Loucy (cell line): ENCODE data around the gene CCM2.

Experiments used
- H2AFZ ChIP-seq: fragments of 200-600 bp; sonication (generic); 2 replicates; pipeline ENCODE4 v1.6.0; 2016; ENCODE audit warnings: antibody characterized with exemption, mild to moderate bottlenecking, low read length, moderate library complexity
- H3F3A ChIP-seq: fragments of 200-600 bp; 2 replicates; pipeline ENCODE4 v1.6.0; 2016; ENCODE audit warnings: antibody characterized with exemption, low read depth, mild to moderate bottlenecking
- H3K27me3 ChIP-seq: fragments of 200-600 bp; sonication (generic); 2 replicates; pipeline ENCODE4 v1.6.1; 2014; ENCODE audit warnings: low read length, mild to moderate bottlenecking; ENCODE audit not compliant: insufficient read depth, poor library complexity, severe bottlenecking
- H3K36me3 ChIP-seq: fragments of 200-600 bp; sonication (generic); 2 replicates; pipeline ENCODE4 v1.6.1; 2016; ENCODE audit warnings: low read length; ENCODE audit not compliant: insufficient read depth
- H3K4me1 ChIP-seq: fragments of 200-600 bp; sonication (generic); 2 replicates; pipeline ENCODE4 v1.5.1; 2014; ENCODE audit warnings: low read length, mild to moderate bottlenecking; ENCODE audit not compliant: insufficient read depth, poor library complexity, severe bottlenecking
- H3K4me2 ChIP-seq: fragments of 200-600 bp; sonication (generic); 2 replicates; pipeline ENCODE4 v1.6.0; 2014; ENCODE audit warnings: antibody characterized with exemption, low read length, low read depth, mild to moderate bottlenecking; ENCODE audit not compliant: poor library complexity, severe bottlenecking
- H3K4me3 ChIP-seq: fragments of 200-600 bp; sonication (generic); 2 replicates; pipeline ENCODE4 v1.5.1; 2014; ENCODE audit warnings: low read length, mild to moderate bottlenecking, mixed read lengths; ENCODE audit not compliant: poor library complexity, severe bottlenecking
- H3K79me2 ChIP-seq: fragments of 200-600 bp; sonication (generic); 2 replicates; pipeline ENCODE4 v1.6.1; 2014; ENCODE audit warnings: low read length; ENCODE audit not compliant: insufficient read depth
- H3K9ac ChIP-seq: fragments of 200-600 bp; sonication (generic); 2 replicates; pipeline ENCODE4 v1.6.0; 2014; ENCODE audit warnings: mild to moderate bottlenecking, low read depth, low read length, moderate library complexity; ENCODE audit not compliant: poor library complexity, severe bottlenecking
- H3K9me2 ChIP-seq: fragments of 200-600 bp; sonication (generic); replicated peaks from 2 replicates; pipeline ENCODE4 v1.6.1; 2016; ENCODE audit warnings: low read depth, low read length, mixed read lengths
- H3K9me3 ChIP-seq: fragments of 200-600 bp; sonication (generic); 2 replicates; pipeline ENCODE4 v1.6.1; 2014; ENCODE audit warnings: mild to moderate bottlenecking, antibody characterized with exemption, low read length, low read depth; ENCODE audit not compliant: insufficient read depth
- H4K20me1 ChIP-seq: fragments of 200-600 bp; sonication (generic); 2 replicates; pipeline ENCODE4 v1.6.0; 2014; ENCODE audit warnings: antibody characterized with exemption, low read length, mild to moderate bottlenecking; ENCODE audit not compliant: insufficient read depth, poor library complexity, severe bottlenecking
- CTCF ChIP-seq: fragments of 200-600 bp; sonication (generic); conservative IDR thresholded peaks from 2 replicates; pipeline ENCODE4 v1.5.1; 2014; ENCODE audit warnings: mild to moderate bottlenecking, antibody characterized with exemption, low read length
- EZH2phosphoT487 ChIP-seq: fragments of 200-600 bp; IDR thresholded peaks from 2 replicates; pipeline ENCODE4 v1.6.1; 2018; ENCODE audit warnings: antibody characterized with exemption, mild to moderate bottlenecking, moderate library complexity, borderline replicate concordance

Gene CCM2

GRCh38 chr7:44977304-44977958, 22.6 kb upstream of the CCM2 start:
- no peak for TF ChIP-seq EZH2phosphoT487
- TF ChIP-seq CTCF: no peak
- H3K4me2 ChIP-seq: peak overlapping the region; percentile 98
- peak overlapping the region; percentile 99 for H3K9ac ChIP-seq

GRCh38 chr7:44977959-44978335, 22.1 kb upstream of the CCM2 start:
- H3K4me1 ChIP-seq: peaks cover 73% of the 10 kb centered on the region
- peaks cover 54% of the 10 kb centered on the region for H4K20me1 ChIP-seq

More at GRCh38 chr7:44977304-44977958, 22.6 kb upstream of the CCM2 start:
- Histone ChIP-seq H3K4me1 (peaks cover 72% of the 10 kb centered on the region), H4K20me1 (peaks cover 54% of the 10 kb centered on the region), H3K79me2 (peaks cover 88% of the 10 kb centered on the region), H3K36me3 (peaks cover 48% of the 10 kb centered on the region), H2AFZ (no peak overlapping the region), H3K9me2 (no peaks in the 10 kb centered on the region), H3K4me3 (peak overlapping the region; percentile 87), H3F3A (peaks cover 22% of the 10 kb centered on the region; the same call in 1 of the 2 replicates), H3K27me3 (no peaks in the 10 kb centered on the region), H3K9me3 (no peaks in the 10 kb centered on the region)

GRCh38 chr7:44978511-44979366, 21.3 kb upstream of the CCM2 start, which contains the start of gene MYO1G:
TSS of gene MYO1G (minus strand) at chr7:44979015. CDS start at chr7:44978961, 54 bp downstream.
- Histone ChIP-seq H3K9ac (peak within 1 kb of the TSS; percentile 99), H3K36me3 (peaks cover 48% of the 10 kb centered on the region)

More at GRCh38 chr7:44977959-44978335, 22.1 kb upstream of the CCM2 start:
- peaks cover 88% of the 10 kb centered on the region for H3K79me2 ChIP-seq
- H3K9me3 ChIP-seq: no peaks in the 10 kb centered on the region
- H3K4me2 ChIP-seq: peak overlapping the region; percentile 98
- no peaks in the 10 kb centered on the region for H3K9me2 ChIP-seq
- H3K36me3 ChIP-seq: peaks cover 48% of the 10 kb centered on the region
- no peaks in the 10 kb centered on the region for H3K27me3 ChIP-seq
- TF ChIP-seq CTCF (no peak), EZH2phosphoT487 (no peak)
- H3F3A ChIP-seq: peaks cover 26% of the 10 kb centered on the region; the same call in 1 of the 2 replicates
- peak overlapping the region; percentile 99 for H3K9ac ChIP-seq
- H2AFZ ChIP-seq: no peak overlapping the region
- peak overlapping the region; percentile 87 for H3K4me3 ChIP-seq

More at GRCh38 chr7:44978511-44979366, 21.3 kb upstream of the CCM2 start, which contains the start of gene MYO1G:
- peak within 1 kb of the TSS; percentile 98 for H3K4me2 ChIP-seq
- no peak within 1 kb of the TSS for H2AFZ ChIP-seq
- TF ChIP-seq EZH2phosphoT487 (no peak), CTCF (no peak)
- H4K20me1 ChIP-seq: peaks cover 54% of the 10 kb centered on the region
- H3K27me3 ChIP-seq: no peaks in the 10 kb centered on the region
- peaks cover 26% of the 10 kb centered on the region; the same call in 1 of the 2 replicates for H3F3A ChIP-seq
- peaks cover 88% of the 10 kb centered on the region for H3K79me2 ChIP-seq
- H3K4me3 ChIP-seq: peak within 1 kb of the TSS; percentile 87
- H3K9me3 ChIP-seq: no peaks in the 10 kb centered on the region
- H3K4me1 ChIP-seq: peaks cover 77% of the 10 kb centered on the region
- H3K9me2 ChIP-seq: no peaks in the 10 kb centered on the region
